Gastroesophageal sphincter (tissue), 4 donors: Measurements from ENCODE around the gene MAML3. TPM values are rescaled to one million over a fixed set of nuclear protein-coding genes. Genes with fewer than 3 reads are reported as not detected.

Experiments
- ATAC-seq: fragments of 150-250 bp; one replicate; pipeline ENCODE4 v1.9.1; 2016; ENCODE audit warnings: mild to moderate bottlenecking, moderate library complexity
- H3K27ac ChIP-seq, 4 donors: fragments of 200-600 bp; sonication (generic) in 3 of 4; 1 replicate in 3 of 4; 2 replicates in 1 of 4; pipeline ENCODE4 v1.5.1; 2016 to 2019
- H3K27me3 ChIP-seq: fragments of 200-600 bp; sonication (generic); one replicate; pipeline ENCODE4 v1.5.1; 2019
- H3K36me3 ChIP-seq, 2 donors: fragments of 200-600 bp; sonication (generic); one replicate each; pipeline ENCODE4 v1.5.1; 2019; ENCODE audit warnings: control low read depth in 1 of 2
- H3K4me1 ChIP-seq, 3 donors: fragments of 200-600 bp; sonication (generic); 1 replicate in 2 of 3; 2 replicates in 1 of 3; pipeline ENCODE4 v1.5.1; 2016 to 2019; ENCODE audit warnings: control low read depth in 2 of 3
- H3K4me3 ChIP-seq, 2 donors: fragments of 200-600 bp; sonication (generic); one replicate each; pipeline ENCODE4 v1.5.1; 2019; ENCODE audit warnings: mild to moderate bottlenecking in 1 of 2, moderate library complexity in 1 of 2
- H3K9me3 ChIP-seq, 3 donors: fragments of 200-600 bp; sonication (generic); one replicate each; pipeline ENCODE4 v1.5.1; 2017 to 2019; ENCODE audit warnings: control low read depth in 2 of 3
- CTCF ChIP-seq, 4 experiments: fragments of 200-600 bp in 2 of 4; fragments of 450-650 bp in 2 of 4; sonication (generic) in 1 of 4; IDR thresholded peaks; one replicate each; pipeline ENCODE4 v1.5.1; 2017 to 2019; ENCODE audit warnings: antibody characterized with exemption in 4 of 4, mild to moderate bottlenecking in 2 of 4, moderate library complexity in 2 of 4
- EP300 ChIP-seq: sonication (generic); formaldehyde crosslinking; IDR thresholded peaks from one replicate; pipeline ENCODE4 v1.6.1; 2017; ENCODE audit warnings: antibody characterized with exemption, mild to moderate bottlenecking
- POLR2A ChIP-seq, 2 donors: fragments of 450-650 bp; IDR thresholded peaks; one replicate each; pipeline ENCODE4 v1.6.1; 2017; ENCODE audit warnings: antibody characterized with exemption in 2 of 2, mild to moderate bottlenecking in 2 of 2, moderate library complexity in 1 of 2
- POLR2AphosphoS5 ChIP-seq: sonication (generic); formaldehyde crosslinking; IDR thresholded peaks from one replicate; pipeline ENCODE4 v1.6.1; 2017; ENCODE audit warnings: antibody characterized with exemption
- WGBS, 2 donors: methylation state at CpG; one replicate each; pipeline ENCODE4 v1.1.5; 2018; ENCODE audit warnings: low coverage in 1 of 2; 5-methylcytosine and 5-hydroxymethylcytosine counted together
- total RNA-seq, 4 donors: library from RNA; depleted of rRNA; stranded (reverse); fragments of >200 nt; gene quantifications; one replicate each; pipeline ENCODE4 v1.1.0, GENCODE V29; 2016

The MAML3 gene
- total RNA-seq, 4 donors from 2014 or later: 5.3 to 10.6 (median 9.3) TPM

GRCh38 chr4:139786494-139787354 lies 367.3 kb downstream of the MAML3 start:
- no peaks in the 10 kb centered on the region for H3K36me3 ChIP-seq
- H3K4me1 ChIP-seq: no peaks in the 10 kb centered on the region
- H3K27ac ChIP-seq: no peak overlapping the region
- no peaks in the 10 kb centered on the region for H3K27me3 ChIP-seq
- no peaks in the 10 kb centered on the region for H3K9me3 ChIP-seq
- TF ChIP-seq POLR2AphosphoS5 (no peak), CTCF (IDR thresholded peaks at IDR 0.05) (no peak), POLR2A (IDR thresholded peaks at IDR 0.05) (no peak), EP300 (no peak)
- H3K4me3 ChIP-seq: no peak overlapping the region
- no peak for ATAC-seq
- WGBS, 2 donors: 88 to 90% methylated on average over 9 to 12 of the region's 12 CpGs

GRCh38 chr4:139785356-139785755 lies 368.6 kb downstream of the MAML3 start:
- WGBS, 2 donors: 94 to 97% methylated on average over 3 to 4 of the region's 4 CpGs
- no peak overlapping the region for H3K4me3 ChIP-seq
- ATAC-seq: no peak
- H3K9me3 ChIP-seq: no peaks in the 10 kb centered on the region
- H3K36me3 ChIP-seq: no peaks in the 10 kb centered on the region
- TF ChIP-seq EP300 (no peak), CTCF (IDR thresholded peaks at IDR 0.05) (no peak), POLR2A (IDR thresholded peaks at IDR 0.05) (no peak), POLR2AphosphoS5 (no peak)
- H3K4me1 ChIP-seq: no peaks in the 10 kb centered on the region
- no peaks in the 10 kb centered on the region for H3K27me3 ChIP-seq
- peak overlapping the region in 2 of 4 donors; percentile 24 to 44 for H3K27ac ChIP-seq

GRCh38 chr4:139783741-139784484 lies 370.1 kb downstream of the MAML3 start:
- 79 to 93% methylated on average over 10 to 13 of the region's 20 CpGs for WGBS, 2 donors
- ATAC-seq: no peak
- TF ChIP-seq POLR2AphosphoS5 (no peak), CTCF (IDR thresholded peaks at IDR 0.05) (no peak), EP300 (no peak), POLR2A (IDR thresholded peaks at IDR 0.05) (no peak)
- Histone ChIP-seq H3K4me1 (no peaks in the 10 kb centered on the region), H3K27ac (peak overlapping the region in 2 of 4 donors; percentile 24 to 44), H3K27me3 (no peaks in the 10 kb centered on the region), H3K36me3 (no peaks in the 10 kb centered on the region), H3K4me3 (no peak overlapping the region), H3K9me3 (no peaks in the 10 kb centered on the region)

- Histone ChIP-seq H3K27ac (peak overlapping the region in 1 of 4 donors; percentile 6), H3K4me1 (no peaks in the 10 kb centered on the region), H3K36me3 (no peaks in the 10 kb centered on the region), H3K27me3 (no peaks in the 10 kb centered on the region), H3K9me3 (no peaks in the 10 kb centered on the region), H3K4me3 (no peak overlapping the region)
- 85 to 88% methylated on average over 4 to 7 of the region's 7 CpGs for WGBS, 2 donors
- ATAC-seq: no peak
- TF ChIP-seq CTCF (IDR thresholded peaks at IDR 0.05) (no peak), EP300 (no peak), POLR2A (IDR thresholded peaks at IDR 0.05) (no peak), POLR2AphosphoS5 (no peak)
Measured at GRCh38 chr4:139782926-139783522, 371.0 kb downstream of the MAML3 start.
